ENCODE results near the gene CLIC1. TPM values are rescaled to one million over a fixed set of nuclear protein-coding genes. Genes with fewer than 3 reads are reported as not detected.

CLIC1 gene
- total RNA-seq, 2 experiments from 2014 or later, result 61.2 to 61.5 TPM

- no peaks in the 10 kb centered on the region for H3K27me3 Mint-ChIP-seq
- ChIA-PET CTCF (no interaction called here), POLR2A (interaction anchor here (1.2 kb wide), 1 partner anchor 12 kb away, joined by 3 read pairs; the partner anchor contains the start of gene VWA7)
- H3K27me3 ChIP-seq (ENCODE audit: control insufficient read depth in 1 of 2, insufficient read depth in 2 of 2, low read length in 2 of 2), result no peaks in the 10 kb centered on the region
- intact Hi-C loops (cut with DNase I, micrococcal nuclease), result no loop called here
- TF ChIP-seq CTCF (IDR thresholded peaks at IDR 0.05), result no peak
- peaks cover 3% of the 10 kb centered on the region for H3K36me3 Mint-ChIP-seq (ENCODE audit: low read depth)
- H3K27ac ChIP-seq (ENCODE audit: low read depth in 1 of 2, low read length in 2 of 2), result no peak overlapping the region
- peaks cover 2% of the 10 kb centered on the region for H3K36me3 ChIP-seq (ENCODE audit: insufficient read depth, low read length)
- H3K4me3 ChIP-seq (ENCODE audit: low read length), result no peak overlapping the region
- no peaks in the 10 kb centered on the region for H3K9me3 ChIP-seq (ENCODE audit: control insufficient read depth in 1 of 2, insufficient read depth in 1 of 2, low read length in 2 of 2)
- no peak overlapping the region for H3K27ac Mint-ChIP-seq
- H3K9me3 Mint-ChIP-seq, result no peaks in the 10 kb centered on the region
- DNase-seq, result no peak
- H3K4me3 Mint-ChIP-seq, result no peak overlapping the region
- no peak for ATAC-seq (ENCODE audit: poor library complexity)
- H3K4me1 ChIP-seq (ENCODE audit: insufficient read depth, low read length), result peaks cover 16% of the 10 kb centered on the region
- peaks cover 8% of the 10 kb centered on the region for H3K4me1 Mint-ChIP-seq (ENCODE audit: low read depth)
These were observed 29.2 kb upstream of the CLIC1 start for GRCh38 chr6:31765559-31765909.

GRCh38 chr6:31764198-31764597 lies 27.9 kb upstream of the CLIC1 start:
- Mint-ChIP-seq H3K27me3 (no peaks in the 10 kb centered on the region), H3K4me3 (no peak overlapping the region), H3K4me1 (ENCODE audit: low read depth) (no peaks in the 10 kb centered on the region), H3K36me3 (ENCODE audit: low read depth) (peaks cover 4% of the 10 kb centered on the region), H3K9me3 (no peaks in the 10 kb centered on the region), H3K27ac (no peak overlapping the region)
- intact Hi-C loops (cut with DNase I, micrococcal nuclease), result no loop called here
- ATAC-seq (ENCODE audit: poor library complexity) (no peak), DNase-seq (no peak)
- Histone ChIP-seq H3K27me3 (ENCODE audit: control insufficient read depth in 1 of 2, insufficient read depth in 2 of 2, low read length in 2 of 2) (no peaks in the 10 kb centered on the region), H3K4me3 (ENCODE audit: low read length) (no peak overlapping the region), H3K36me3 (ENCODE audit: insufficient read depth, low read length) (peaks cover 2% of the 10 kb centered on the region), H3K4me1 (ENCODE audit: insufficient read depth, low read length) (peaks cover 8% of the 10 kb centered on the region), H3K9me3 (ENCODE audit: control insufficient read depth in 1 of 2, insufficient read depth in 1 of 2, low read length in 2 of 2) (no peaks in the 10 kb centered on the region), H3K27ac (ENCODE audit: low read depth in 1 of 2, low read length in 2 of 2) (no peak overlapping the region)
- POLR2A ChIA-PET, result no interaction called here
- CTCF ChIA-PET, result interaction anchor here (0.6 kb wide), 1 partner anchor 68 kb away, joined by 6 read pairs; no protein-coding TSS in a partner anchor
- no peak for TF ChIP-seq CTCF (IDR thresholded peaks at IDR 0.05)

GRCh38 chr6:31763619-31763940 lies 27.2 kb upstream of the CLIC1 start:
- ChIA-PET POLR2A (no interaction called here), CTCF (interaction anchor here (0.6 kb wide), 1 partner anchor 68 kb away, joined by 6 read pairs; no protein-coding TSS in a partner anchor)
- DNase-seq (no peak), ATAC-seq (ENCODE audit: poor library complexity) (no peak)
- no peaks in the 10 kb centered on the region for H3K9me3 Mint-ChIP-seq
- TF ChIP-seq CTCF (IDR thresholded peaks at IDR 0.05), result no peak
- Histone ChIP-seq H3K9me3 (ENCODE audit: control insufficient read depth in 1 of 2, insufficient read depth in 1 of 2, low read length in 2 of 2) (no peaks in the 10 kb centered on the region), H3K4me3 (ENCODE audit: low read length) (no peak overlapping the region), H3K27me3 (ENCODE audit: control insufficient read depth in 1 of 2, insufficient read depth in 2 of 2, low read length in 2 of 2) (no peaks in the 10 kb centered on the region), H3K36me3 (ENCODE audit: insufficient read depth, low read length) (peaks cover 2% of the 10 kb centered on the region), H3K27ac (ENCODE audit: low read depth in 1 of 2, low read length in 2 of 2) (no peak overlapping the region), H3K4me1 (ENCODE audit: insufficient read depth, low read length) (peaks cover 5% of the 10 kb centered on the region)
- peaks cover 4% of the 10 kb centered on the region for H3K36me3 Mint-ChIP-seq (ENCODE audit: low read depth)
- H3K27me3 Mint-ChIP-seq, result no peaks in the 10 kb centered on the region
- no peak overlapping the region for H3K27ac Mint-ChIP-seq
- H3K4me3 Mint-ChIP-seq, result no peak overlapping the region
- intact Hi-C loops (cut with DNase I, micrococcal nuclease), result no loop called here
- no peaks in the 10 kb centered on the region for H3K4me1 Mint-ChIP-seq (ENCODE audit: low read depth)

Measured in CD4-positive, alpha-beta T cell (primary cell).